ENCODE measurements around the gene CYBC1.

The CYBC1 gene

DNA sequence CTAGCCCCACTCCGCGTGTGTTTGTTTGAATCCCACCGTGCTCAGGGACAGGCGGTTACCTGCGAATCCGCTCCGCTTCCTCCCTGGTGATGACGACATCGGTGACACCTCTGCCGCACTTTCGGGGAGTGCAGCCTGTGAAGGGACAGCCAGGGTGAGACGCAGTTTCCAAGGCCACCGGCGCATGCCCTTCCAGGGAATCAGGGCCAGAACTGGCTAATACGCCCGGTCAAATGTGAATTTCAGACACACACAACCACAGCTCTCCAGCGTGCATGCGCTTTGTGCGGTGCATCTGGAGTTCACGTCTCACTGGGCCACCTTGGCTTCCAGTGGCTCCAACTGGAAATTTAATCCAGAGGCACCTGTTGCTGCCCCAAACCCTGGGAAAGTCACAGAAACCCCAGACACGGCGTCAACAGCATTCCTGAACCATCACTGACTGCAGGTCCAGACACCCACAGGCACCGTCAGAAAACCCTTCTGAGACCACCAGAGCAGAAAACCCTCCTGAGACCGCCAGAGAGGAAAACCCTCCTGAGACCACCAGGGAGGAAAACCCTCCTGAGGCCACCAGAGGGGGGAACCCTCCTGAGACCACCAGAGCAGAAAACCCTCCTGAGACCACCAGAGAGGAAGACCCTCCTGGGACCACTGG, 39.0 kb downstream of the CYBC1 start:
- TF ChIP-seq, protein P1, sequence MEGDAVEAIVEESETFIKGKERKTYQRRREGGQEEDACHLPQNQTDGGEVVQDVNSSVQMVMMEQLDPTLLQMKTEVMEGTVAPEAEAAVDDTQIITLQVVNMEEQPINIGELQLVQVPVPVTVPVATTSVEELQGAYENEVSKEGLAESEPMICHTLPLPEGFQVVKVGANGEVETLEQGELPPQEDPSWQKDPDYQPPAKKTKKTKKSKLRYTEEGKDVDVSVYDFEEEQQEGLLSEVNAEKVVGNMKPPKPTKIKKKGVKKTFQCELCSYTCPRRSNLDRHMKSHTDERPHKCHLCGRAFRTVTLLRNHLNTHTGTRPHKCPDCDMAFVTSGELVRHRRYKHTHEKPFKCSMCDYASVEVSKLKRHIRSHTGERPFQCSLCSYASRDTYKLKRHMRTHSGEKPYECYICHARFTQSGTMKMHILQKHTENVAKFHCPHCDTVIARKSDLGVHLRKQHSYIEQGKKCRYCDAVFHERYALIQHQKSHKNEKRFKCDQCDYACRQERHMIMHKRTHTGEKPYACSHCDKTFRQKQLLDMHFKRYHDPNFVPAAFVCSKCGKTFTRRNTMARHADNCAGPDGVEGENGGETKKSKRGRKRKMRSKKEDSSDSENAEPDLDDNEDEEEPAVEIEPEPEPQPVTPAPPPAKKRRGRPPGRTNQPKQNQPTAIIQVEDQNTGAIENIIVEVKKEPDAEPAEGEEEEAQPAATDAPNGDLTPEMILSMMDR (IDR thresholded peaks at IDR 0.05; ENCODE audit: extremely low read depth, insufficient read depth, missing control alignments), result no peak
- in situ Hi-C loops (cut with MboI; ENCODE audit: low pct_unique_long_range_greater_than_20kb, low sequenced_read_pairs, unreplicated experiment), result no loop called here
- no peak for DNase-seq (ENCODE audit: low spot score)

DNA sequence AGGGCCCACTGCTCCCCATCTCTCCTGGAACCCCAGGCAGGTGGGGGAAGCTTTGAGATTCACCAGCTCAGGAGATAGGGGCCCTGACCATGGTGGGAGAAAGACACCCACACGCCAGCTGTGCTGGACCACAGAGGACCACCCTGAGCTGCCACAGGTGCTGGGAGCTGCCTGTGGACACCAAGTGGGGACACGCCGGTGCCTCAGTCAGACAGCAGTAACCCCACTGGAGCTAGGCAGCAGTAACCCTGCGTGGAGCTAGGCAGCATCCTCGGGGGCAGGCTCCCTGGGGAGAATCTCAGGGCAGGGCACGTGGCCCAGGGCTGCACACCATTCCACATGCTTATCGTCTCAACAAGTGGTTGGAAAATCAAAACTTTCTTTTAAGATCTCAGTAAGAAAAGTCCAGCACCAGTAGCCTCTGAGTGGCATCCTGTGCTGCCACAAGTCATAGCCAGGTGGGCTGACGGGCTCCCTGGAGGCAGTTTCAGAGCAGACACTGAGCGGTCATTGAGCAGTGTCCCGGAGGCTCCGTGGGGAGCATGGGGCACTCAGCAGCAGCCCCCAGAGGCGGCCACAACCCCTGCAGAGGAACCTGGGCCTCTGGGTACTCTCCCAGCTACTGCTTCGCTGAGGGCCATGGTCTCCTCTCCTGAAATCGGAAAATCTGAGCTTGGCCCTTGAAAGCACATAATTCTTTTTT, 40.4 kb downstream of the CYBC1 start:
- in situ Hi-C loops (cut with MboI; ENCODE audit: low pct_unique_long_range_greater_than_20kb, low sequenced_read_pairs, unreplicated experiment), result no loop called here
- TF ChIP-seq, protein P1 (IDR thresholded peaks at IDR 0.05; ENCODE audit: extremely low read depth, insufficient read depth, missing control alignments), result no peak
- no peak for DNase-seq (ENCODE audit: low spot score)

GRCh38 chr17:82408938-82409318, 41.6 kb downstream of the CYBC1 start:
- in situ Hi-C loops (cut with MboI; ENCODE audit: low pct_unique_long_range_greater_than_20kb, low sequenced_read_pairs, unreplicated experiment), result no loop called here
- DNase-seq (ENCODE audit: low spot score), result no peak
- TF ChIP-seq, protein P1 (IDR thresholded peaks at IDR 0.05; ENCODE audit: extremely low read depth, insufficient read depth, missing control alignments), result no peak

GRCh38 chr17:82408288-82408937, 42.1 kb downstream of the CYBC1 start:
- in situ Hi-C loops (cut with MboI; ENCODE audit: low pct_unique_long_range_greater_than_20kb, low sequenced_read_pairs, unreplicated experiment), result no loop called here
- TF ChIP-seq, protein P1 (IDR thresholded peaks at IDR 0.05; ENCODE audit: extremely low read depth, insufficient read depth, missing control alignments), result no peak
- no peak for DNase-seq (ENCODE audit: low spot score)

DNA sequence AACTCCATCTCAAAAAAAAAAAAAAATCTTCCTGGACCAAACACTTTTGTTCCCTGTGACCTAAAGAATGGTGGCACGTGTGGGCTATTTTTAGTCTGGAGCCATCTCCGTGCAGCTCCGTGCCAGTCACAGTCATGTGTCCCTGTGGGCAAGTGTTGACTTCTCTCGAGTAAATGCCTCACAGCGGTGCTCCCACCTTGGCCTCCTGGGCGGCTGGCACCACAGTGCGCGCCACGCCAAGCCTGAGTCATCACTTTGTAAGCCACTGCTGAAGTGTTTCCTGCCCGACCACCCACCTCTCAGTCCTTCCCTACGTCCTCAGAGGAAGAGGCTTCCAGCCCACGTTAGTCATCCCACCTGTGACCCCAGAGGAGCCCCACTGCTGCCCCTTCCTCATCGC, 43.3 kb downstream of the CYBC1 start:
- TF ChIP-seq, protein P1 (IDR thresholded peaks at IDR 0.05; ENCODE audit: extremely low read depth, insufficient read depth, missing control alignments), result no peak
- in situ Hi-C loops (cut with MboI; ENCODE audit: low pct_unique_long_range_greater_than_20kb, low sequenced_read_pairs, unreplicated experiment), result no loop called here
- DNase-seq (ENCODE audit: low spot score), result no peak

- in situ Hi-C loops (cut with MboI; ENCODE audit: low pct_unique_long_range_greater_than_20kb, low sequenced_read_pairs, unreplicated experiment), result no loop called here
- TF ChIP-seq, protein P1 (IDR thresholded peaks at IDR 0.05; ENCODE audit: extremely low read depth, insufficient read depth, missing control alignments), result no peak
- no peak for DNase-seq (ENCODE audit: low spot score)
Measured at GRCh38 chr17:82406131-82406671, 44.4 kb downstream of the CYBC1 start.
